Stimulated activated CD4-positive, alpha-beta T cell treated with anti-CD3 and anti-CD28 coated beads, Interleukin-12 subunit alpha, Interleukin-12 subunit beta, amount 100 ng/mL, for 48 hours (primary cell): ENCODE results near the gene TMEM132E.

Experiments
- DNase-seq, 3 donors: peaks; one replicate each; pipeline ENCODE4 v3.0.0-alpha.2; 2020; ENCODE audit warnings: low read depth in 2 of 3, low spot score in 1 of 3

The TMEM132E gene

GRCh38 chr17:34656801-34657200 is 77.4 kb downstream of the TMEM132E start:
- DNase-seq, result no peak

GRCh38 chr17:34658811-34659560 is 79.6 kb downstream of the TMEM132E start:
- DNase-seq, result no peak

- DNase-seq, result no peak
Measured at GRCh38 chr17:34663714-34664113, 84.3 kb downstream of the TMEM132E start.

GRCh38 chr17:34665150-34665806 is 85.9 kb downstream of the TMEM132E start:
- DNase-seq, result no peak

GRCh38 chr17:34665819-34666763 is 86.7 kb downstream of the TMEM132E start:
- no peak for DNase-seq

GRCh38 chr17:34667656-34668055 is 88.3 kb downstream of the TMEM132E start:
- no peak for DNase-seq

- no peak for DNase-seq
Measured at GRCh38 chr17:34668206-34668605, 88.8 kb downstream of the TMEM132E start.

GRCh38 chr17:34669511-34669910 is 90.1 kb downstream of the TMEM132E start:
- DNase-seq, result no peak

GRCh38 chr17:34670618-34671017 is 91.2 kb downstream of the TMEM132E start:
- no peak for DNase-seq

- DNase-seq, result no peak
Measured at GRCh38 chr17:34671191-34671590, 91.8 kb downstream of the TMEM132E start.

GRCh38 chr17:34672176-34672785 is 92.9 kb downstream of the TMEM132E start:
- DNase-seq, result no peak

GRCh38 chr17:34673516-34673915 is 94.1 kb downstream of the TMEM132E start:
- no peak for DNase-seq

GRCh38 chr17:34673995-34674890 is 94.9 kb downstream of the TMEM132E start:
- DNase-seq, result no peak

GRCh38 chr17:34675143-34675542 is 95.8 kb downstream of the TMEM132E start:
- DNase-seq, result no peak

GRCh38 chr17:34675605-34676004 is 96.2 kb downstream of the TMEM132E start:
- DNase-seq, result no peak

- DNase-seq, result no peak
Measured at GRCh38 chr17:34680151-34680550, 100.8 kb downstream of the TMEM132E start.

- no peak for DNase-seq
Measured at GRCh38 chr17:34682305-34682704, 102.9 kb downstream of the TMEM132E start.

- no peak for DNase-seq
Measured at GRCh38 chr17:34683390-34683789, 104.0 kb downstream of the TMEM132E start.
